ENCODE data around the gene PARK7. TPM values are rescaled to one million over a fixed set of nuclear protein-coding genes. Genes with fewer than 3 reads are reported as not detected.

The PARK7 gene
- total RNA-seq, 1 experiment from 2014 or later: 370 TPM

DNA sequence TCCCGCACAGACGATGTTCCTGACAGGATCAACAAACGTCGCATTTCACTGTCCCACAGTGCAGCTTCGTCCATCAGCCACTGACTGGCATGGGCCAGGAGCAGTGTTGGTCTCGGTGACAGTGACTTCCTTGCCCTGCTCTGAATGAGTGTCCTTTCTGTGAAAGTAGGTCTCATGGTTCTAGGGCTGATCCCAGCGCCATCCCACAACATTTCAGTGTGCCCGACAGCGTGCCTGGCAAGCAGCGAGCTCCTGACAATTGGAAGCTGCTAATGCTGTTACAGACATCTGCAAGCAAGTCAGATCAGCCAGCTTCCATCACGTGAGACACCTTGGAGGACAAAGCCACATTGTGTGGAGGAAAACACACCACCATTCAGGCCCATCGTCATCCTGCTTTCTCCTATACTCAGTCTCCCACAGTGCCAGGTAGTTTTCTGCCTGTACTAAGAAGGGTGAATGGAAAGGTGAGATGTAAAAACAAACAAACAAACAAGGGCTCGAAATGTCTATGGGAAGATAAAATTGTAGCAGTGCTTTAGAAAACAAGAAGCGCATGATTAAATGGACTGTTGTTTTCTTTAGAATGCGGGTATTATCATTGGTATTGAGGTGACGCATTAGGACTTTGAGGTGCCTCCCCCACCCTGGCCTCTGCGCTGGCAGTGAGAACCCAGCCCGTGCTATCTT, 42.7 kb downstream of the PARK7 start:
- peaks cover 12 to 44% of the 10 kb centered on the region in 2 experiments; a peak in 3 of 4 replicates for H3K4me1 ChIP-seq (ENCODE audit: control insufficient read depth in 1 of 2, insufficient read depth in 2 of 2, low read length in 2 of 2)

DNA sequence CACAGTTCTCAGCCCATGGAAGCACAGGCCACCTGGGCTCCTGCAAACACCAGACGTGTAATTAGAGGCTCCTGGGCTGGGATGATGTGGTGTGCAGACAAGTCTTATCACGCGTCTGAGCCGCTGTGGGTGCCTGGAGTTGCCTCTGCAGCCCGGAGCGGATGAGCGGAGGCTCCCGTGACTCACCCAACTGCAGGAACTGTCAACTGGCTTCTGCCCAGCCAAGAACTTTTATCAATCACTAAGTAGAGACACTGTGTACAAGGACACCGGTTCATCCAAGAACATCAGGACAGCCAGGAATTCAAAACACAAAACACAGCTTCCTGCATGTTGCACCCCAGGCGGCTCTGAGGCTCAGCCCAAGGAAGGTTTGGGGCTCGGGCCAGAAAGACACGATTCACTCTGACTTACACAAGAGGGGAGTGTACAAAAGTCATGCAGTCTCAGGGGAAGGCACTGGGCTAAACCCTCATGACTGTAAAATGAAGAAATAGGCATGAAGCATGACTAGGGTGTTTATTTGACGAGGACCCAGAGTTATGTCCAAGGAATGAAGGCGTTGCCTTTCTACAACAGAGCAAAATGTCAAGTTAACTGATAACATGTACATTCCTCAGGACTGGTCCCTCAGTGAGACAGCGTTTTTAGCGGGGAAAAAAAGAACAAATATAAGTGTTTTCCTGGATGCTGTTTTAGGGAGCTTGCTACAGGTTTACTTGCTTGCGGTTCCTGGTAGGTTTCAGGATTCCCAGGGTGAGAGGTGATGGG, 43.5 kb downstream of the PARK7 start:
- Histone ChIP-seq H2AFZ (ENCODE audit: low read depth, low read length, poor library complexity, severe bottlenecking) (no peak overlapping the region), H3K4me3 (replicated peaks in 1 of 2; ENCODE audit: low read depth in 1 of 2, low read length in 2 of 2) (no peak overlapping the region), H3K36me3 (ENCODE audit: control insufficient read depth in 1 of 2, insufficient read depth in 2 of 2, low read length in 2 of 2) (no peaks in the 10 kb centered on the region), H3K9me3 (ENCODE audit: control insufficient read depth in 1 of 2, insufficient read depth in 1 of 2, low read depth in 1 of 2, low read length in 2 of 2) (no peaks in the 10 kb centered on the region), H3K27ac (ENCODE audit: low read depth, low read length) (peak overlapping the region; percentile 41), H3K4me1 (ENCODE audit: control insufficient read depth in 1 of 2, insufficient read depth in 2 of 2, low read length in 2 of 2) (peaks cover 18 to 51% of the 10 kb centered on the region in 2 experiments; a peak in 3 of 4 replicates), H3K9me2 (ENCODE audit: insufficient read depth) (no peaks in the 10 kb centered on the region), H3K4me2 (ENCODE audit: low read length) (peak overlapping the region; percentile 45), H4K20me1 (ENCODE audit: insufficient read depth) (no peaks in the 10 kb centered on the region; the same call in 1 of the 2 replicates), H3K9ac (ENCODE audit: low read length) (peak overlapping the region; percentile 10; the same call in 1 of the 2 replicates), H3K79me2 (ENCODE audit: insufficient read depth, low read length) (peaks cover 5% of the 10 kb centered on the region), H3K27me3 (ENCODE audit: insufficient read depth, low read length) (no peaks in the 10 kb centered on the region)
- ChIA-PET RAD21 (ENCODE audit: low non-redundant PET in 1 of 2, low total read pairs in 2 of 2, uncharacterized antibody in 2 of 2, unreplicated experiment in 2 of 2) (interaction anchor here in 1 of 2 experiments (0.7 kb wide), 1 partner anchor 30 kb away, joined by 3 read pairs; no protein-coding TSS in a partner anchor), POLR2A (no interaction called here), CTCF (interaction anchor here (1.2 kb wide), 1 partner anchor 309 kb away, joined by 3 read pairs; no protein-coding TSS in a partner anchor)
- TF ChIP-seq EZH2 (IDR thresholded peaks at IDR 0.05): no peak
- TF ChIP-seq EZH2phosphoT487 (IDR thresholded peaks at IDR 0.05; ENCODE audit: borderline replicate concordance): no peak
- TF ChIP-seq POLR2AphosphoS5 (IDR thresholded peaks at IDR 0.05; ENCODE audit: low read depth, low read length): peak; percentile 44
- TF ChIP-seq EGR1 (IDR thresholded peaks at IDR 0.05; ENCODE audit: low read depth): no peak
- TF ChIP-seq SP1 (IDR thresholded peaks at IDR 0.05; ENCODE audit: low read depth): no peak
- TF ChIP-seq FOSL1 (IDR thresholded peaks at IDR 0.05; ENCODE audit: low read depth): no peak
- intact Hi-C loops (cut with micrococcal nuclease): no loop called here
- peak; percentile 59 for ATAC-seq
- no peak for DNase-seq (ENCODE audit: low read depth, low spot score)
- BruUV-seq (replicated peaks): no TSS peak

More for the DNA sequence above, 42.7 kb downstream of the PARK7 start:
- no peak overlapping the region for H3K4me3 ChIP-seq (replicated peaks in 1 of 2; ENCODE audit: low read depth in 1 of 2, low read length in 2 of 2)
- intact Hi-C loops (cut with micrococcal nuclease): no loop called here
- H3K9me3 ChIP-seq (ENCODE audit: control insufficient read depth in 1 of 2, insufficient read depth in 1 of 2, low read depth in 1 of 2, low read length in 2 of 2): no peaks in the 10 kb centered on the region
- no TSS peak for BruUV-seq (replicated peaks)
- peak overlapping the region; percentile 41 for H3K27ac ChIP-seq (ENCODE audit: low read depth, low read length)
- H3K79me2 ChIP-seq (ENCODE audit: insufficient read depth, low read length): no peaks in the 10 kb centered on the region; the same call in 1 of the 2 replicates
- H2AFZ ChIP-seq (ENCODE audit: low read depth, low read length, poor library complexity, severe bottlenecking): no peak overlapping the region
- RAD21 ChIA-PET (ENCODE audit: low non-redundant PET in 1 of 2, low total read pairs in 2 of 2, uncharacterized antibody in 2 of 2, unreplicated experiment in 2 of 2): interaction anchor here in 1 of 2 experiments (0.6 kb wide), 1 partner anchor 311 kb away, joined by 4 read pairs; no protein-coding TSS in a partner anchor
- H3K4me2 ChIP-seq (ENCODE audit: low read length): peak overlapping the region; percentile 45
- CTCF ChIA-PET: no interaction called here
- H3K9me2 ChIP-seq (ENCODE audit: insufficient read depth): no peaks in the 10 kb centered on the region
- no peak overlapping the region for H3K9ac ChIP-seq (ENCODE audit: low read length)
- POLR2A ChIA-PET: interaction anchor here (0.6 kb wide), 1 partner anchor 14 kb away, joined by 3 read pairs; no protein-coding TSS in a partner anchor
- no peak for TF ChIP-seq YY1 (IDR thresholded peaks at IDR 0.05; ENCODE audit: extremely low read depth, insufficient replicate concordance, low read depth, low read length)
- TF ChIP-seq POLR2AphosphoS5 (IDR thresholded peaks at IDR 0.05; ENCODE audit: low read depth, low read length): peak; percentile 10; the same call in 1 of the 2 replicates
- H3K36me3 ChIP-seq (ENCODE audit: control insufficient read depth in 1 of 2, insufficient read depth in 2 of 2, low read length in 2 of 2): no peaks in the 10 kb centered on the region
- no peaks in the 10 kb centered on the region; the same call in 1 of the 2 replicates for H4K20me1 ChIP-seq (ENCODE audit: insufficient read depth)
- no peaks in the 10 kb centered on the region for H3K27me3 ChIP-seq (ENCODE audit: insufficient read depth, low read length)
- no peak for DNase-seq (ENCODE audit: low read depth, low spot score)
- no peak for ATAC-seq
